GM12892 (cell line): ENCODE measurements around the gene PAPPA.

ENCODE experiments used
- POLR2A ChIP-seq: IDR thresholded peaks from 2 replicates; pipeline ENCODE4 v1.6.1; 2011; ENCODE audit warnings: low read depth, low read length, control low read depth
- POLR2AphosphoS5 ChIP-seq: IDR thresholded peaks from 2 replicates; pipeline ENCODE4 v1.6.1; 2011; ENCODE audit warnings: low read depth, low read length, control low read depth
- TAF1 ChIP-seq: IDR thresholded peaks from 2 replicates; pipeline ENCODE4 v1.6.1; 2011; ENCODE audit warnings: low read depth, mild to moderate bottlenecking, control low read depth, low read length, borderline replicate concordance

- no peak for TF ChIP-seq POLR2A
- TF ChIP-seq POLR2AphosphoS5 = no peak
- no peak for TF ChIP-seq TAF1
Observed at GRCh38 chr9:116349684-116350083, 196.1 kb downstream of the PAPPA start.
